Fibroblast of mammary gland (primary cell): Measurements from ENCODE around the gene SMYD4.
"Not testable (repeated sequence)": the region's sequence is repeated elsewhere in the genome, so short reads cannot be mapped to it uniquely, and the experiment has no call there.

Experiments
- DNase-seq: peaks from one replicate; pipeline ENCODE4 v3.0.0-alpha.2; 2010; ENCODE audit warnings: low read depth
- H3K4me3 ChIP-seq: 2 replicates; pipeline ENCODE4 v1.5.1; 2011; ENCODE audit warnings: low read depth, mild to moderate bottlenecking, low read length, moderate library complexity; ENCODE audit not compliant: control insufficient read depth
- CTCF ChIP-seq: conservative IDR thresholded peaks from 2 replicates; pipeline ENCODE4 v1.5.1; 2011; ENCODE audit warnings: low read depth, low read length, inconsistent platforms; ENCODE audit not compliant: control insufficient read depth, insufficient read depth

The SMYD4 gene

GRCh38 chr17:1834380-1835149 is 4.9 kb upstream of the SMYD4 start:
- H3K4me3 ChIP-seq, result no peak overlapping the region
- no peak for TF ChIP-seq CTCF
- no peak for DNase-seq

- peak overlapping the region; percentile 87 for H3K4me3 ChIP-seq
- peak; percentile 10 for DNase-seq
- TF ChIP-seq CTCF, result no peak
Measured at GRCh38 chr17:1830288-1830687, 586 bp upstream of the SMYD4 start.

GRCh38 chr17:1829216-1829591 is 498 bp downstream of the SMYD4 start:
- H3K4me3 ChIP-seq, result peak overlapping the region; percentile 77
- peak; percentile 20 for DNase-seq
- TF ChIP-seq CTCF, result no peak

- no peak for TF ChIP-seq CTCF
- DNase-seq, result no peak
- H3K4me3 ChIP-seq, result no peak overlapping the region
Measured at GRCh38 chr17:1820528-1821252, 9.0 kb downstream of the SMYD4 start.

- DNase-seq, result peak; percentile 30
- H3K4me3 ChIP-seq, result no peak overlapping the region
- no peak for TF ChIP-seq CTCF
Measured at GRCh38 chr17:1813088-1813487, 16.6 kb downstream of the SMYD4 start.

GRCh38 chr17:1810450-1811103 is 19.1 kb downstream of the SMYD4 start:
- TF ChIP-seq CTCF, result no peak
- H3K4me3 ChIP-seq, result no peak overlapping the region
- no peak for DNase-seq

GRCh38 chr17:1809815-1810214 is 19.9 kb downstream of the SMYD4 start:
- H3K4me3 ChIP-seq, DNase-seq: not testable (repeated sequence)
